Neuronal stem cell (in vitro differentiated cells): ENCODE results near the gene KLC3.
A peak's percentile ranks its signal among the peaks of the same experiment; 100 is the strongest.

Experiments used
- DNase-seq: peaks from one replicate; pipeline ENCODE4 v3.0.0-alpha.2; 2013; ENCODE audit warnings: low spot score
- H2AFZ ChIP-seq: one replicate; pipeline ENCODE4 v1.6.1; 2013; ENCODE audit warnings: mild to moderate bottlenecking, low read length, inconsistent platforms
- H2AK5ac ChIP-seq: 2 replicates; pipeline ENCODE4 v1.6.1; 2013; ENCODE audit warnings: low read depth, mild to moderate bottlenecking, inconsistent platforms, low read length, moderate library complexity, mixed read lengths
- H2BK120ac ChIP-seq: 2 replicates; pipeline ENCODE4 v1.6.1; 2013; ENCODE audit warnings: low read depth, mild to moderate bottlenecking, inconsistent platforms, low read length, moderate library complexity, mixed read lengths
- H2BK12ac ChIP-seq: one replicate; pipeline ENCODE4 v1.6.1; 2013; ENCODE audit warnings: low read length, inconsistent platforms
- H2BK15ac ChIP-seq: 2 replicates; pipeline ENCODE4 v1.6.1; 2013; ENCODE audit warnings: mild to moderate bottlenecking, low read length, inconsistent platforms, mixed read lengths
- H2BK5ac ChIP-seq: one replicate; pipeline ENCODE4 v1.6.1; 2013; ENCODE audit warnings: inconsistent platforms, mild to moderate bottlenecking, low read length, moderate library complexity
- H3K14ac ChIP-seq: one replicate; pipeline ENCODE4 v1.6.1; 2013; ENCODE audit warnings: low read length, inconsistent platforms
- H3K18ac ChIP-seq: 2 replicates; pipeline ENCODE4 v1.6.1; 2013; ENCODE audit warnings: low read length, inconsistent platforms
- H3K23ac ChIP-seq: 2 replicates; pipeline ENCODE4 v1.6.1; 2013; ENCODE audit warnings: low read depth, mild to moderate bottlenecking, mixed read lengths, low read length, inconsistent platforms; ENCODE audit not compliant: poor library complexity
- H3K27ac ChIP-seq: replicated peaks from 3 replicates; pipeline ENCODE4 v1.5.1; 2013; ENCODE audit warnings: low read length, inconsistent platforms
- H3K27me3 ChIP-seq, 3 experiments: 2 replicates each; pipeline ENCODE4 v1.6.1; 2013; ENCODE audit warnings: low read length in 3 of 3, mild to moderate bottlenecking in 2 of 3, inconsistent platforms in 1 of 3, low read depth in 1 of 3, mixed read lengths in 1 of 3, moderate library complexity in 1 of 3; ENCODE audit not compliant: control insufficient read depth in 3 of 3, insufficient read depth in 3 of 3
- H3K36me3 ChIP-seq, 2 donors: replicated peaks in 1 of 2; 2 replicates each; pipeline ENCODE4 v1.6.1; 2013; ENCODE audit warnings: low read length in 2 of 2; ENCODE audit not compliant: control insufficient read depth in 2 of 2, insufficient read depth in 2 of 2
- H3K4ac ChIP-seq: 2 replicates; pipeline ENCODE4 v1.6.1; 2013; ENCODE audit warnings: inconsistent platforms, mild to moderate bottlenecking, low read length, moderate library complexity
- H3K4me1 ChIP-seq, 2 donors: 1 replicate in 1 of 2; 2 replicates in 1 of 2; pipeline ENCODE4 v1.6.1; 2013; ENCODE audit warnings: low read length in 2 of 2, low read depth in 1 of 2; ENCODE audit not compliant: control insufficient read depth in 2 of 2, insufficient read depth in 1 of 2
- H3K4me2 ChIP-seq: one replicate; pipeline ENCODE4 v1.6.1; 2013; ENCODE audit warnings: mild to moderate bottlenecking, low read length, inconsistent platforms; ENCODE audit not compliant: insufficient read depth, poor library complexity, severe bottlenecking
- H3K4me3 ChIP-seq, 2 donors: 2 replicates each; pipeline ENCODE4 v1.5.1; 2013; ENCODE audit warnings: low read length in 2 of 2, mild to moderate bottlenecking in 2 of 2, inconsistent platforms in 1 of 2, moderate library complexity in 1 of 2
- H3K79me1 ChIP-seq: one replicate; pipeline ENCODE4 v1.6.1; 2013; ENCODE audit warnings: low read depth, mild to moderate bottlenecking, inconsistent platforms, low read length, moderate library complexity
- H3K9ac ChIP-seq: one replicate; pipeline ENCODE4 v1.6.1; 2013; ENCODE audit warnings: mild to moderate bottlenecking, low read depth, low read length, inconsistent platforms; ENCODE audit not compliant: poor library complexity
- H3K9me3 ChIP-seq, 2 donors: replicated peaks in 1 of 2; 2 replicates each; pipeline versions ENCODE3 to v1.6.1; 2013; ENCODE audit warnings: low read length in 2 of 2, mild to moderate bottlenecking in 2 of 2, inconsistent platforms in 1 of 2, low read depth in 1 of 2, mixed read lengths in 1 of 2, moderate library complexity in 1 of 2; ENCODE audit not compliant: control insufficient read depth in 2 of 2, insufficient read depth in 1 of 2
- H4K8ac ChIP-seq: one replicate; pipeline ENCODE4 v1.6.1; 2013; ENCODE audit warnings: low read depth, mild to moderate bottlenecking, inconsistent platforms, low read length, moderate library complexity
- H4K91ac ChIP-seq: one replicate; pipeline ENCODE4 v1.6.1; 2013; ENCODE audit warnings: low read length, low read depth, mild to moderate bottlenecking, inconsistent platforms; ENCODE audit not compliant: poor library complexity
- WGBS, 2 donors: extraction: QIAGEN DNeasy Blood & Tissue Kit; methylation state at CpG; one replicate each; pipeline ENCODE4 v1.1.7; 2013; ENCODE audit warnings: missing lambda C conversion rate in 2 of 2, mixed read lengths in 1 of 2; ENCODE audit not compliant: insufficient read length in 2 of 2, insufficient replicate concordance in 1 of 2; ENCODE audit errors: extremely low coverage in 2 of 2; 5-methylcytosine and 5-hydroxymethylcytosine counted together

Gene KLC3

GRCh38 chr19:45395821-45396617 is 55.5 kb downstream of the KLC3 start:
- Histone ChIP-seq H3K23ac (peak overlapping the region; percentile 60), H2BK5ac (no peak overlapping the region), H3K4ac (no peak overlapping the region), H3K9me3 (peaks cover 0 to 1% of the 10 kb centered on the region in 2 donors), H3K4me3 (no peak overlapping the region), H4K8ac (no peak overlapping the region), H2BK15ac (no peak overlapping the region), H3K4me2 (peak overlapping the region; percentile 43), H4K91ac (no peak overlapping the region), H3K27me3 (peaks cover 0 to 49% (median 14%) of the 10 kb centered on the region in 3 experiments), H3K9ac (no peak overlapping the region), H3K79me1 (no peaks in the 10 kb centered on the region), H3K27ac (no peak overlapping the region), H3K4me1 (peaks cover 5 to 9% of the 10 kb centered on the region in 2 donors), H3K18ac (no peak overlapping the region), H2AFZ (no peak overlapping the region), H3K14ac (no peak overlapping the region), H2AK5ac (no peak overlapping the region), H2BK120ac (peak overlapping the region; percentile 61), H2BK12ac (no peak overlapping the region), H3K36me3 (no peaks in the 10 kb centered on the region)
- WGBS, 2 donors: no CpG with 5 or more reads among the region's 59 CpGs
- DNase-seq: no peak

- WGBS, 2 donors: no CpG with 5 or more reads among the region's 6 CpGs
Measured at GRCh38 chr19:45400192-45400591, 59.6 kb downstream of the KLC3 start.

More at GRCh38 chr19:45400192-45400591, 59.6 kb downstream of the KLC3 start:
- no peak overlapping the region for H3K4me3 ChIP-seq
- H3K79me1 ChIP-seq: peaks cover 2% of the 10 kb centered on the region
- no peaks in the 10 kb centered on the region for H3K36me3 ChIP-seq
- no peak overlapping the region for H3K4ac ChIP-seq
- no peak overlapping the region for H4K8ac ChIP-seq
- H2BK12ac ChIP-seq: no peak overlapping the region
- H2AK5ac ChIP-seq: no peak overlapping the region
- H3K23ac ChIP-seq: peak overlapping the region; percentile 38
- no peak overlapping the region for H4K91ac ChIP-seq
- H3K27me3 ChIP-seq: peaks cover 18 to 76% (median 20%) of the 10 kb centered on the region in 3 experiments
- H2BK120ac ChIP-seq: no peak overlapping the region
- H2BK5ac ChIP-seq: no peak overlapping the region
- no peak overlapping the region for H3K14ac ChIP-seq
- H3K4me2 ChIP-seq: no peak overlapping the region
- peaks cover 0 to 1% of the 10 kb centered on the region in 2 donors for H3K9me3 ChIP-seq
- H3K27ac ChIP-seq: no peak overlapping the region
- H3K9ac ChIP-seq: peak overlapping the region; percentile 63
- no peak for DNase-seq
- no peak overlapping the region for H2BK15ac ChIP-seq
- H3K18ac ChIP-seq: peak overlapping the region; percentile 60
- no peak overlapping the region for H2AFZ ChIP-seq
- H3K4me1 ChIP-seq: peaks cover 15 to 25% of the 10 kb centered on the region in 2 donors
